GM13976 (cell line): ENCODE measurements around the gene SLC25A43.

Experiments used
- DNase-seq: peaks from one replicate; pipeline ENCODE4 v3.0.0; 2012; ENCODE audit warnings: low spot score
- CTCF ChIP-seq: IDR thresholded peaks from 2 replicates; pipeline ENCODE4 v1.5.1; 2012; ENCODE audit warnings: borderline replicate concordance, mild to moderate bottlenecking; ENCODE audit not compliant: insufficient read depth; ENCODE audit errors: extremely low read depth, missing control alignments, control extremely low read depth
- in situ Hi-C: fragments of 300-500 bp; cut with MboI; formaldehyde crosslinking; loops from one replicate; pipeline ENCODE4 v1.12.0; 2022; ENCODE audit warnings: low sequenced_read_pairs, mixed read lengths, inconsistent platforms; ENCODE audit not compliant: unreplicated experiment

SLC25A43 gene

GRCh38 chrX:119407681-119408080 is 8.5 kb downstream of the SLC25A43 start:
- no peak for DNase-seq
- in situ Hi-C loops = no loop called here
- no peak for TF ChIP-seq CTCF

GRCh38 chrX:119410027-119410819 is 11.1 kb downstream of the SLC25A43 start:
- in situ Hi-C loops = no loop called here
- no peak for TF ChIP-seq CTCF
- no peak for DNase-seq

- DNase-seq = no peak
- in situ Hi-C loops = no loop called here
- TF ChIP-seq CTCF = no peak
Measured at GRCh38 chrX:119410854-119411253, 11.7 kb downstream of the SLC25A43 start.

- no peak for DNase-seq
- in situ Hi-C loops = no loop called here
- no peak for TF ChIP-seq CTCF
Measured at GRCh38 chrX:119411959-119412358, 12.8 kb downstream of the SLC25A43 start.

GRCh38 chrX:119417376-119417775 is 18.2 kb downstream of the SLC25A43 start:
- in situ Hi-C loops = no loop called here
- no peak for DNase-seq
- no peak for TF ChIP-seq CTCF

- TF ChIP-seq CTCF = no peak
- in situ Hi-C loops = no loop called here
- DNase-seq = no peak
Measured at GRCh38 chrX:119417842-119418241, 18.7 kb downstream of the SLC25A43 start.
